H1 (cell line): ENCODE measurements around the gene HNF1B. TPM values are rescaled to one million over a fixed set of nuclear protein-coding genes. Genes with fewer than 3 reads are reported as not detected.

Experiments used
- ASH2L ChIP-seq: fragments of 200-600, 300-600 bp; sonication (generic); IDR thresholded peaks from one replicate; pipeline ENCODE4 v1.7.1; 2017; ENCODE audit warnings: low read length
- KDM1A ChIP-seq: fragments of 200-600, 300-600 bp; sonication (generic); IDR thresholded peaks from 2 replicates; pipeline ENCODE4 v1.7.1; 2016; ENCODE audit warnings: mild to moderate bottlenecking, low read length, borderline replicate concordance
- RBBP5 ChIP-seq: IDR thresholded peaks from 2 replicates; pipeline ENCODE4 v1.7.1; 2012; ENCODE audit warnings: low read depth, mild to moderate bottlenecking, inconsistent platforms, low read length, moderate library complexity, borderline replicate concordance
- polyA plus RNA-seq, 7 experiments: library from polyadenylated mRNA; depleted of rRNA in 3 of 7; stranded (reverse) in 5 of 7; unstranded in 2 of 7; fragments of >200 nt in 5 of 7; fragments of 200-250 nt in 2 of 7; gene quantifications; 1 replicate in 5 of 7; 2 replicates in 1 of 7; 4 replicates in 1 of 7; pipeline versions ENCODE4 v1.2.1 to v1.2.3, GENCODE V29; 2011 to 2013; ENCODE audit warnings: missing spikeins in 2 of 7, mixed read lengths in 2 of 7
- total RNA-seq: library from RNA; stranded (reverse); fragmentation: NEBNext Ultra II Directional; extraction: Animal tissue kit (Norgen Biotek cat#: 25700); gene quantifications from 2 replicates; pipeline ENCODE4 v1.2.1, GENCODE V29; 2021

Gene HNF1B
- total and polyA plus RNA-seq, 2 of the 8 experiments (the other 6 are each of a cell fraction or from before 2014, with no cell fraction given): 0.13 to 0.30 TPM

GRCh38 chr17:37648555-37648954 is 96.3 kb downstream of the HNF1B start (continued):
- no peak for TF ChIP-seq KDM1A
- TF ChIP-seq ASH2L: no peak
- TF ChIP-seq RBBP5: no peak
